Measurements from ENCODE around the gene EEF1AKMT3. TPM values are rescaled to one million over a fixed set of nuclear protein-coding genes. Genes with fewer than 3 reads are reported as not detected.

Gene EEF1AKMT3
- total and polyA plus RNA-seq, 2 experiments from 2014 or later: 1.3 to 5.3 TPM

DNA sequence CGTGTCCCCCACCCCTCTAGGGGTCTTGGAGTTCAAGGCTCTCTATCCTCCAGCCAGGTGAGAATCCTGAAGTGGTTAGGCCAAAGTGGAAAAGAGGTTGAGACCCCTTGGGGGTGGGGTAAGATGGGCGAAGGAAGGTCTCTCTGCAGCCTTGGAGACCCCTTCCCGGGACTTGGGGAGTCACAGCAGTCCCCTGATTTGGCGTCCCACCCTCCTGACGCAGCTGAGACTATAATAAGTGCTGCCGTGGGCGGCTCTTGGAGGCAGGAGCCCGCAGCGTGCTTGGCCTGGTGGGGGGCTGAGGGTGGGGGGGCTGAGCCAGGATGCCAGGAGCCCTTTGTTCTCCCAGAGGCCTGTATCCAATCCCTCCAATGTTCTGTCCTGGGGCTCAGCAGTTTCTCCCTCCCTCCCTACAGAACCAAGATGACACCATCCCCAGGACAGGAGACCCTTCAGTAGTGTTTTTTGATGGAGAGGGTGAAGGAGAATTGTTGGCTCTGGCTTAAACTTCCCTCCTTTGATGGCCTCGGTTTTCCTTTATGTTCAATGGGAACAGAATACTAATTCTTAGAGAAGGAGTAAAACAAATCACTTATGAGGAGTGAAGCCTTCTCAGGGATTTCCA is 32.4 kb upstream of the EEF1AKMT3 start:
- TF ChIP-seq JUNB (IDR thresholded peaks at IDR 0.05; ENCODE audit: unreplicated experiment): no peak
- TF ChIP-seq, protein P1, sequence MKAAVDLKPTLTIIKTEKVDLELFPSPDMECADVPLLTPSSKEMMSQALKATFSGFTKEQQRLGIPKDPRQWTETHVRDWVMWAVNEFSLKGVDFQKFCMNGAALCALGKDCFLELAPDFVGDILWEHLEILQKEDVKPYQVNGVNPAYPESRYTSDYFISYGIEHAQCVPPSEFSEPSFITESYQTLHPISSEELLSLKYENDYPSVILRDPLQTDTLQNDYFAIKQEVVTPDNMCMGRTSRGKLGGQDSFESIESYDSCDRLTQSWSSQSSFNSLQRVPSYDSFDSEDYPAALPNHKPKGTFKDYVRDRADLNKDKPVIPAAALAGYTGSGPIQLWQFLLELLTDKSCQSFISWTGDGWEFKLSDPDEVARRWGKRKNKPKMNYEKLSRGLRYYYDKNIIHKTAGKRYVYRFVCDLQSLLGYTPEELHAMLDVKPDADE (IDR thresholded peaks at IDR 0.05): no peak
- no peak for TF ChIP-seq ZNF114 (CRISPR knock-in tag; IDR thresholded peaks at IDR 0.05)
- TF ChIP-seq EZH2phosphoT487 (IDR thresholded peaks at IDR 0.05; ENCODE audit: unreplicated experiment): no peak
- TF ChIP-seq EZH2 (IDR thresholded peaks at IDR 0.05; ENCODE audit: low read depth, unreplicated experiment): no peak
- no peak for TF ChIP-seq CREB1 (CRISPR knock-in tag; IDR thresholded peaks at IDR 0.05; ENCODE audit: low read depth)
- TF ChIP-seq, protein P2, sequence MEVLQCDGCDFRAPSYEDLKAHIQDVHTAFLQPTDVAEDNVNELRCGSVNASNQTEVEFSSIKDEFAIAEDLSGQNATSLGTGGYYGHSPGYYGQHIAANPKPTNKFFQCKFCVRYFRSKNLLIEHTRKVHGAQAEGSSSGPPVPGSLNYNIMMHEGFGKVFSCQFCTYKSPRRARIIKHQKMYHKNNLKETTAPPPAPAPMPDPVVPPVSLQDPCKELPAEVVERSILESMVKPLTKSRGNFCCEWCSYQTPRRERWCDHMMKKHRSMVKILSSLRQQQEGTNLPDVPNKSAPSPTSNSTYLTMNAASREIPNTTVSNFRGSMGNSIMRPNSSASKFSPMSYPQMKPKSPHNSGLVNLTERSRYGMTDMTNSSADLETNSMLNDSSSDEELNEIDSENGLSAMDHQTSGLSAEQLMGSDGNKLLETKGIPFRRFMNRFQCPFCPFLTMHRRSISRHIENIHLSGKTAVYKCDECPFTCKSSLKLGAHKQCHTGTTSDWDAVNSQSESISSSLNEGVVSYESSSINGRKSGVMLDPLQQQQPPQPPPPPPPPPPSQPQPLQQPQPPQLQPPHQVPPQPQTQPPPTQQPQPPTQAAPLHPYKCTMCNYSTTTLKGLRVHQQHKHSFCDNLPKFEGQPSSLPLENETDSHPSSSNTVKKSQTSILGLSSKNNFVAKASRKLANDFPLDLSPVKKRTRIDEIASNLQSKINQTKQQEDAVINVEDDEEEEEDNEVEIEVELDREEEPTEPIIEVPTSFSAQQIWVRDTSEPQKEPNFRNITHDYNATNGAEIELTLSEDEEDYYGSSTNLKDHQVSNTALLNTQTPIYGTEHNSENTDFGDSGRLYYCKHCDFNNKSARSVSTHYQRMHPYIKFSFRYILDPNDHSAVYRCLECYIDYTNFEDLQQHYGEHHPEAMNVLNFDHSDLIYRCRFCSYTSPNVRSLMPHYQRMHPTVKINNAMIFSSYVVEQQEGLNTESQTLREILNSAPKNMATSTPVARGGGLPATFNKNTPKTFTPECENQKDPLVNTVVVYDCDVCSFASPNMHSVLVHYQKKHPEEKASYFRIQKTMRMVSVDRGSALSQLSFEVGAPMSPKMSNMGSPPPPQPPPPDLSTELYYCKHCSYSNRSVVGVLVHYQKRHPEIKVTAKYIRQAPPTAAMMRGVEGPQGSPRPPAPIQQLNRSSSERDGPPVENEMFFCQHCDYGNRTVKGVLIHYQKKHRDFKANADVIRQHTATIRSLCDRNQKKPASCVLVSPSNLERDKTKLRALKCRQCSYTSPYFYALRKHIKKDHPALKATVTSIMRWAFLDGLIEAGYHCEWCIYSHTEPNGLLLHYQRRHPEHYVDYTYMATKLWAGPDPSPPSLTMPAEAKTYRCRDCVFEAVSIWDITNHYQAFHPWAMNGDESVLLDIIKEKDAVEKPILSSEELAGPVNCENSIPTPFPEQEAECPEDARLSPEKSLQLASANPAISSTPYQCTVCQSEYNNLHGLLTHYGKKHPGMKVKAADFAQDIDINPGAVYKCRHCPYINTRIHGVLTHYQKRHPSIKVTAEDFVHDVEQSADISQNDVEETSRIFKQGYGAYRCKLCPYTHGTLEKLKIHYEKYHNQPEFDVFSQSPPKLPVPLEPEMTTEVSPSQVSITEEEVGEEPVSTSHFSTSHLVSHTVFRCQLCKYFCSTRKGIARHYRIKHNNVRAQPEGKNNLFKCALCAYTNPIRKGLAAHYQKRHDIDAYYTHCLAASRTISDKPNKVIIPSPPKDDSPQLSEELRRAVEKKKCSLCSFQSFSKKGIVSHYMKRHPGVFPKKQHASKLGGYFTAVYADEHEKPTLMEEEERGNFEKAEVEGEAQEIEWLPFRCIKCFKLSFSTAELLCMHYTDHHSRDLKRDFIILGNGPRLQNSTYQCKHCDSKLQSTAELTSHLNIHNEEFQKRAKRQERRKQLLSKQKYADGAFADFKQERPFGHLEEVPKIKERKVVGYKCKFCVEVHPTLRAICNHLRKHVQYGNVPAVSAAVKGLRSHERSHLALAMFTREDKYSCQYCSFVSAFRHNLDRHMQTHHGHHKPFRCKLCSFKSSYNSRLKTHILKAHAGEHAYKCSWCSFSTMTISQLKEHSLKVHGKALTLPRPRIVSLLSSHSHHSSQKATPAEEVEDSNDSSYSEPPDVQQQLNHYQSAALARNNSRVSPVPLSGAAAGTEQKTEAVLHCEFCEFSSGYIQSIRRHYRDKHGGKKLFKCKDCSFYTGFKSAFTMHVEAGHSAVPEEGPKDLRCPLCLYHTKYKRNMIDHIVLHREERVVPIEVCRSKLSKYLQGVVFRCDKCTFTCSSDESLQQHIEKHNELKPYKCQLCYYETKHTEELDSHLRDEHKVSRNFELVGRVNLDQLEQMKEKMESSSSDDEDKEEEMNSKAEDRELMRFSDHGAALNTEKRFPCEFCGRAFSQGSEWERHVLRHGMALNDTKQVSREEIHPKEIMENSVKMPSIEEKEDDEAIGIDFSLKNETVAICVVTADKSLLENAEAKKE (CRISPR knock-in tag; IDR thresholded peaks at IDR 0.05): no peak
- TF ChIP-seq STAT1 (IDR thresholded peaks at IDR 0.05; ENCODE audit: unreplicated experiment): no peak
- TF ChIP-seq, protein P3, sequence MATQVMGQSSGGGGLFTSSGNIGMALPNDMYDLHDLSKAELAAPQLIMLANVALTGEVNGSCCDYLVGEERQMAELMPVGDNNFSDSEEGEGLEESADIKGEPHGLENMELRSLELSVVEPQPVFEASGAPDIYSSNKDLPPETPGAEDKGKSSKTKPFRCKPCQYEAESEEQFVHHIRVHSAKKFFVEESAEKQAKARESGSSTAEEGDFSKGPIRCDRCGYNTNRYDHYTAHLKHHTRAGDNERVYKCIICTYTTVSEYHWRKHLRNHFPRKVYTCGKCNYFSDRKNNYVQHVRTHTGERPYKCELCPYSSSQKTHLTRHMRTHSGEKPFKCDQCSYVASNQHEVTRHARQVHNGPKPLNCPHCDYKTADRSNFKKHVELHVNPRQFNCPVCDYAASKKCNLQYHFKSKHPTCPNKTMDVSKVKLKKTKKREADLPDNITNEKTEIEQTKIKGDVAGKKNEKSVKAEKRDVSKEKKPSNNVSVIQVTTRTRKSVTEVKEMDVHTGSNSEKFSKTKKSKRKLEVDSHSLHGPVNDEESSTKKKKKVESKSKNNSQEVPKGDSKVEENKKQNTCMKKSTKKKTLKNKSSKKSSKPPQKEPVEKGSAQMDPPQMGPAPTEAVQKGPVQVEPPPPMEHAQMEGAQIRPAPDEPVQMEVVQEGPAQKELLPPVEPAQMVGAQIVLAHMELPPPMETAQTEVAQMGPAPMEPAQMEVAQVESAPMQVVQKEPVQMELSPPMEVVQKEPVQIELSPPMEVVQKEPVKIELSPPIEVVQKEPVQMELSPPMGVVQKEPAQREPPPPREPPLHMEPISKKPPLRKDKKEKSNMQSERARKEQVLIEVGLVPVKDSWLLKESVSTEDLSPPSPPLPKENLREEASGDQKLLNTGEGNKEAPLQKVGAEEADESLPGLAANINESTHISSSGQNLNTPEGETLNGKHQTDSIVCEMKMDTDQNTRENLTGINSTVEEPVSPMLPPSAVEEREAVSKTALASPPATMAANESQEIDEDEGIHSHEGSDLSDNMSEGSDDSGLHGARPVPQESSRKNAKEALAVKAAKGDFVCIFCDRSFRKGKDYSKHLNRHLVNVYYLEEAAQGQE (IDR thresholded peaks at IDR 0.05; ENCODE audit: unreplicated experiment): no peak
- Mint-ChIP-seq H3K4me3 (no peak overlapping the region), H3K36me3 (ENCODE audit: low read depth) (no peaks in the 10 kb centered on the region; the same call in 2 of the 3 replicates), H3K27ac (no peak overlapping the region), H3K4me1 (peaks cover 34% of the 10 kb centered on the region), H3K9me3 (peaks cover 2% of the 10 kb centered on the region), H3K27me3 (ENCODE audit: insufficient read depth, low read depth, poor library complexity) (peaks cover 72% of the 10 kb centered on the region)
- H3K79me2 ChIP-seq (replicated peaks; ENCODE audit: insufficient read depth): no peaks in the 10 kb centered on the region
- peaks cover 10% of the 10 kb centered on the region for H3F3A ChIP-seq (replicated peaks; ENCODE audit: low read depth)
- H3K4me2 ChIP-seq: 0 out of 2 replicates have a peak overlapping the region, but pooled peaks have one; percentile 91
- H3K36me3 ChIP-seq (ENCODE audit: insufficient read depth): no peaks in the 10 kb centered on the region
- peaks cover 89% of the 10 kb centered on the region for H3K27me3 ChIP-seq (ENCODE audit: insufficient read depth)
- H3K4me3 ChIP-seq: no peak overlapping the region
- H3K4me1 ChIP-seq (ENCODE audit: insufficient read depth): peaks cover 19% of the 10 kb centered on the region
- no peak overlapping the region for H2AFZ ChIP-seq
- no peak overlapping the region for H3K27ac ChIP-seq (ENCODE audit: low read depth)
- DNase-seq (ENCODE audit: low spot score) (no peak), ATAC-seq (no peak)
- H4K20me1 ChIP-seq (replicated peaks; ENCODE audit: insufficient read depth): no peaks in the 10 kb centered on the region
- H3K9me2 ChIP-seq (ENCODE audit: insufficient read depth): no peaks in the 10 kb centered on the region
